MM.1S (cell line): Measurements from ENCODE around the gene KRT13.

ENCODE experiments used
- DNase-seq: peaks from one replicate; pipeline ENCODE4 v3.0.0-alpha.2; 2015
- H2AFZ ChIP-seq: fragments of 300-600 bp; sonication (generic); 2 replicates; pipeline ENCODE4 v1.6.0; 2016; ENCODE audit warnings: antibody characterized with exemption, low read length
- H3F3A ChIP-seq: fragments of 300-600 bp; sonication (generic); 2 replicates; pipeline ENCODE4 v1.6.1; 2016; ENCODE audit warnings: mild to moderate bottlenecking, antibody characterized with exemption, low read length, moderate library complexity, mixed read lengths; ENCODE audit not compliant: insufficient read depth
- H3K27ac ChIP-seq: fragments of 300-600 bp; sonication (generic); 2 replicates; pipeline ENCODE4 v1.5.1; 2016; ENCODE audit warnings: mild to moderate bottlenecking, low read length
- H3K27me3 ChIP-seq: fragments of 300-600 bp; sonication (generic); replicated peaks from 2 replicates; pipeline ENCODE4 v1.6.0; 2016; ENCODE audit warnings: low read length; ENCODE audit not compliant: insufficient read depth
- H3K36me3 ChIP-seq: fragments of 300-600 bp; sonication (generic); replicated peaks from 2 replicates; pipeline ENCODE4 v1.6.1; 2016; ENCODE audit warnings: mild to moderate bottlenecking, low read length, mixed read lengths; ENCODE audit not compliant: insufficient read depth
- H3K4me1 ChIP-seq: fragments of 300-600 bp; sonication (generic); 2 replicates; pipeline ENCODE4 v1.6.1; 2016; ENCODE audit warnings: low read length, mixed read lengths
- H3K4me2 ChIP-seq: fragments of 300-600 bp; sonication (generic); 2 replicates; pipeline ENCODE4 v1.6.0; 2016; ENCODE audit warnings: low read depth, low read length
- H3K4me3 ChIP-seq: fragments of 300-600 bp; sonication (generic); 2 replicates; pipeline ENCODE4 v1.5.1; 2016; ENCODE audit warnings: low read length, mixed read lengths
- H3K79me2 ChIP-seq: fragments of 300-600 bp; sonication (generic); 2 replicates; pipeline ENCODE4 v1.6.1; 2016; ENCODE audit warnings: mixed run types, low read length, mixed read lengths
- H3K9ac ChIP-seq: fragments of 300-600 bp; sonication (generic); 2 replicates; pipeline ENCODE4 v1.6.1; 2016; ENCODE audit warnings: low read length, mixed read lengths
- H3K9me2 ChIP-seq: fragments of 300-600 bp; sonication (generic); replicated peaks from 2 replicates; pipeline ENCODE4 v1.6.1; 2016; ENCODE audit warnings: mild to moderate bottlenecking, low read length, mixed read lengths; ENCODE audit not compliant: insufficient read depth
- H3K9me3 ChIP-seq: fragments of 300-600 bp; sonication (generic); replicated peaks from 2 replicates; pipeline ENCODE4 v1.6.1; 2016; ENCODE audit warnings: mild to moderate bottlenecking, low read length, mixed read lengths; ENCODE audit not compliant: insufficient read depth
- H4K20me1 ChIP-seq: fragments of 300-600 bp; sonication (generic); 2 replicates; pipeline ENCODE4 v1.6.1; 2016; ENCODE audit warnings: mild to moderate bottlenecking, low read length, moderate library complexity, mixed read lengths; ENCODE audit not compliant: insufficient read depth
- EZH2 ChIP-seq: fragments of 300-600 bp; sonication (generic); optimal IDR thresholded peaks from 2 replicates; pipeline ENCODE3; 2017; ENCODE audit warnings: low read depth, mild to moderate bottlenecking, antibody characterized with exemption, low read length, mixed read lengths
- EZH2phosphoT487 ChIP-seq: fragments of 300-600 bp; sonication (generic); IDR thresholded peaks from 2 replicates; pipeline ENCODE4 v1.6.1; 2018; ENCODE audit warnings: antibody characterized with exemption, low read length
- TF ChIP-seq, protein P1 (sequence below): fragments of 300-600 bp; sonication (generic); IDR thresholded peaks from 2 replicates; pipeline ENCODE4 v1.5.1; 2016; ENCODE audit warnings: antibody characterized with exemption, low read length, mixed read lengths

KRT13 gene

DNA sequence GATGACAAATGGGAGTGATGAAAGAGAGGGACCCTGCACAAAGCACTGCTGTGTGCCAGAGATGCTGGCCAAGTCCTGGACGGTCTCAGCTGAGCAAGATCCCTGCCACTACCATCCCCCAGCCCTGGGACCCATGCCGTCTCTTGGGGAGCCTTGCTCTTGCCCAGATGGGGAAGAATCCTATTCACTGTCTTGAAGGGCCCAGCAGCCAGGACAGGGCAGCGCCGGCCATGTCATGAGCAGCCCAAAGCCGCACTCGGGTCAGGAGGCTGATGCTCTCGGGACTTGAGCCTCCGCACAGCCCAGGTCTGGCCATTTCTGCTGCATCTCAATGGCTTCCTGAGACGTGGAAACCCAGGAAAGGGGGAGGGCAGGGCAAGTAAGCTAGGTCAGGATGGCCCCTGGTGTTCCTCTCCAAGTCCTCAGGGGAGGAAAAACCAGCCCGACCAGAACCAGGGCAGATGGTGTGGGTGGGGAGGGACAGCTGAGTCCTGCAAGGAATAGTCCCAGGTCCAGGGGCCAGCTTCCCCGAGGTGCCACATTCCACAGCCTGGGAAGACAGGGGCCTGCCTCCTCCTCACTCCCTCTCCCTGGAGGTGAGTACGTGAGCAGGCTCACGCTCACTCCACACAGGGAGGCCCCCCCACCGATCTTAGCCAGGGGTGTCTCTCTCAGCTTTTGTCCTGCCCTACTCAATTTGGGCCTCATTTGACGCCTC lies 30.5 kb upstream of the KRT13 start:
- Histone ChIP-seq H3K9ac (no peak overlapping the region), H3K4me2 (no peak overlapping the region), H3K27me3 (no peaks in the 10 kb centered on the region), H3K9me3 (no peaks in the 10 kb centered on the region), H2AFZ (no peak overlapping the region), H3K36me3 (no peaks in the 10 kb centered on the region), H4K20me1 (no peaks in the 10 kb centered on the region), H3K9me2 (no peaks in the 10 kb centered on the region), H3F3A (no peaks in the 10 kb centered on the region), H3K4me3 (no peak overlapping the region), H3K79me2 (no peaks in the 10 kb centered on the region), H3K27ac (no peak overlapping the region), H3K4me1 (no peaks in the 10 kb centered on the region)
- TF ChIP-seq EZH2phosphoT487 (no peak), EZH2 (no peak)
- TF ChIP-seq, protein P1, sequence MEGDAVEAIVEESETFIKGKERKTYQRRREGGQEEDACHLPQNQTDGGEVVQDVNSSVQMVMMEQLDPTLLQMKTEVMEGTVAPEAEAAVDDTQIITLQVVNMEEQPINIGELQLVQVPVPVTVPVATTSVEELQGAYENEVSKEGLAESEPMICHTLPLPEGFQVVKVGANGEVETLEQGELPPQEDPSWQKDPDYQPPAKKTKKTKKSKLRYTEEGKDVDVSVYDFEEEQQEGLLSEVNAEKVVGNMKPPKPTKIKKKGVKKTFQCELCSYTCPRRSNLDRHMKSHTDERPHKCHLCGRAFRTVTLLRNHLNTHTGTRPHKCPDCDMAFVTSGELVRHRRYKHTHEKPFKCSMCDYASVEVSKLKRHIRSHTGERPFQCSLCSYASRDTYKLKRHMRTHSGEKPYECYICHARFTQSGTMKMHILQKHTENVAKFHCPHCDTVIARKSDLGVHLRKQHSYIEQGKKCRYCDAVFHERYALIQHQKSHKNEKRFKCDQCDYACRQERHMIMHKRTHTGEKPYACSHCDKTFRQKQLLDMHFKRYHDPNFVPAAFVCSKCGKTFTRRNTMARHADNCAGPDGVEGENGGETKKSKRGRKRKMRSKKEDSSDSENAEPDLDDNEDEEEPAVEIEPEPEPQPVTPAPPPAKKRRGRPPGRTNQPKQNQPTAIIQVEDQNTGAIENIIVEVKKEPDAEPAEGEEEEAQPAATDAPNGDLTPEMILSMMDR: no peak
- DNase-seq: no peak

DNA sequence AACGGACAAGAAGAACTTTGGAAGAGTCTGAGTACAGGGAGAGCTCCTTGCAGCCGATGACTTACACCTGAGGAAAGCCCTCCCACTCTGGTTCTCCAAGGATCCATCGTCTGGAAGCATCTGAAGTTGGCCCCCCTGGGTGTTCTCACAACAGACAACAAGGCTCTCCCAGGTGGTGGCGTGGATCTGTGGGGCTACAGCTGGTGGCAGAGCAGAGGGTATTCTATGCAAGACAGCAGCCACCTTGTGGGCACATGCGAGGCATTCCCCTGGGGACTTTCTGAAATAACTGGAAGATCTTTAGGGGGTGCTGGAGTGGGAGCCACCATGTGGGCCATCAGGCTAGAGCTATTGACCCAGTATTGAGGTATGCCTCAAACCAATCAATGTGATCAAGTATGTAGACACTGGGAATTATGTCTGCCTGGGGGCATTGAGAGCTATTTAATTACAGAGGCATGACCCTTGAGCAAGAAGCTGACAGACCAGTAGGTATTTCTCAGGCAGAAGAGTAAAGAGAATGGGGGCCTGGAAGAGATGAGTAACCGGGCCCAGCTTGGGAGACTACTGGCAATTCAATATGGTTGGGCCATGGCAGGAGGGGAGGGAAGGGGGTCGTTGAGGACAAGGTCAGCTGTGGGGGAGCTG lies 29.6 kb upstream of the KRT13 start:
- H3K9me2 ChIP-seq: no peaks in the 10 kb centered on the region
- no peaks in the 10 kb centered on the region for H3K36me3 ChIP-seq
- no peaks in the 10 kb centered on the region for H4K20me1 ChIP-seq
- H3K27ac ChIP-seq: no peak overlapping the region
- H3K4me2 ChIP-seq: no peak overlapping the region
- no peak overlapping the region for H2AFZ ChIP-seq
- no peak overlapping the region for H3K4me3 ChIP-seq
- no peak overlapping the region for H3K9ac ChIP-seq
- TF ChIP-seq EZH2phosphoT487 (no peak), EZH2 (no peak)
- TF ChIP-seq, protein P1: no peak
- no peaks in the 10 kb centered on the region for H3K27me3 ChIP-seq
- no peaks in the 10 kb centered on the region for H3K9me3 ChIP-seq
- H3K4me1 ChIP-seq: no peaks in the 10 kb centered on the region
- H3F3A ChIP-seq: no peaks in the 10 kb centered on the region
- no peak for DNase-seq
- no peaks in the 10 kb centered on the region for H3K79me2 ChIP-seq

DNA sequence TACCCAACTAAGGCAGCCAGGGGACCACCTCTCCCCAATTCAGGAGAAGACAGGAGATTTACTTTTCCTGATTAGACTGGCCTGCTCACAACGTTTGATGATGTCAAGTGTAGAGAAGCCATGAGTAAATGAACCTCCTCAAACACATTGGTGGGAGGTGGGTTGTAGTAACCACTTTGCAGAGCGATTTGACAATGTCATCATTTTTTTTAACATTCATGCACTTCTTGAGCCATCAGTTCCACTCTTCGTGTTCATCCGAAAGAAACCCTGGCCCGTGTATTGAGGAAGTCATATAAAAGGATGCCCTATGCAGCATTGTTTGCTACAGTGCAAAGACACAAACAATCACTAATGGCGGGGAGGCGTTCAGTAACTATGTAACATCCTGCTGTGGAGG lies 28.2 kb upstream of the KRT13 start:
- Histone ChIP-seq H3K4me1 (no peaks in the 10 kb centered on the region), H3F3A (no peaks in the 10 kb centered on the region), H2AFZ (no peak overlapping the region)

More for the DNA sequence above, 28.2 kb upstream of the KRT13 start:
- no peak overlapping the region for H3K4me3 ChIP-seq
- H3K9me2 ChIP-seq: no peaks in the 10 kb centered on the region
- DNase-seq: no peak
- peaks cover 9% of the 10 kb centered on the region for H3K27me3 ChIP-seq
- H3K9me3 ChIP-seq: no peaks in the 10 kb centered on the region
- TF ChIP-seq EZH2 (no peak), EZH2phosphoT487 (no peak)
- TF ChIP-seq, protein P1: no peak
- no peaks in the 10 kb centered on the region for H4K20me1 ChIP-seq
- no peaks in the 10 kb centered on the region for H3K36me3 ChIP-seq
- no peak overlapping the region for H3K9ac ChIP-seq
- H3K27ac ChIP-seq: no peak overlapping the region
- no peak overlapping the region for H3K4me2 ChIP-seq
- no peaks in the 10 kb centered on the region for H3K79me2 ChIP-seq
